Measurements from ENCODE around the gene DNAH6.
"Not testable (repeated sequence)": the region's sequence is repeated elsewhere in the genome, so short reads cannot be mapped to it uniquely, and the experiment has no call there.

The DNAH6 gene

DNA sequence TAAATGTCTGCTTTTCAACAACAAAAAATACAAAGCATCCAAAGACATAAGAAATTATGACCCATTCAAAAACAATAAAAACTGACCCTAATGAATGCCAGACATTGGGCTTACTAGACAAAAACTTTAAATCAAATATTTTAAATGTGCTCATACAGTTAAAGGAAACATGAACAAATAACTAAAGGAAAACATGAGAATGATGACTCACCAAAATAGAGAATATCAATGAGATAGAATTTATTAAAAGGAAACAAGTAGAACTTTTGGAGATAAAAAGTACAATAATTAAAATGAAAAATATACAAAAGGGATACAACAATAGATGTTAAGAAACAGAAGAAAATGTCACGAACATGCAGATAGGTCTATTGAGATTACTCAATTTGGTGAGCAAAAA, 254.0 kb downstream of the DNAH6 start:
- Histone ChIP-seq H3K36me3 (ENCODE audit: control insufficient read depth in 1 of 2, insufficient read depth in 2 of 2, low read length in 2 of 2) (no peaks in the 10 kb centered on the region), H3K79me2 (ENCODE audit: control insufficient read depth, insufficient read depth, low read length, poor library complexity) (no peaks in the 10 kb centered on the region), H3K79me1 (ENCODE audit: low read length) (no peaks in the 10 kb centered on the region), H3K18ac (ENCODE audit: low read length) (no peak overlapping the region), H2AFZ (ENCODE audit: insufficient read depth, low read length, poor library complexity) (no peak overlapping the region), H3K4me3 (ENCODE audit: low read depth, low read length) (no peak overlapping the region), H3K9me3 (ENCODE audit: insufficient read depth, low read depth, low read length) (no peaks in the 10 kb centered on the region), H2BK120ac (ENCODE audit: insufficient read depth, low read length, poor library complexity) (no peak overlapping the region), H3K4me1 (ENCODE audit: control insufficient read depth in 1 of 2, insufficient read depth in 2 of 2, low read length in 2 of 2) (no peaks in the 10 kb centered on the region), H2BK5ac (ENCODE audit: low read depth, low read length, poor library complexity) (no peak overlapping the region), H2BK12ac (ENCODE audit: low read length) (no peak overlapping the region), H3K27me3 (ENCODE audit: insufficient read depth, low read length) (no peaks in the 10 kb centered on the region), H4K8ac (ENCODE audit: low read depth, low read length) (no peak overlapping the region), H3K4me2 (ENCODE audit: low read length) (no peak overlapping the region), H3K14ac (ENCODE audit: low read length) (no peak overlapping the region), H3K23ac (ENCODE audit: low read length) (no peak overlapping the region), H3K9ac (ENCODE audit: low read length) (no peak overlapping the region), H3K27ac (ENCODE audit: low read depth, low read length) (no peak overlapping the region), H4K12ac (ENCODE audit: low read depth, low read length) (no peak overlapping the region), H4K91ac (ENCODE audit: low read depth, low read length) (no peak overlapping the region), H3K4ac (ENCODE audit: low read depth, low read length) (no peak overlapping the region), H2AK5ac (ENCODE audit: low read length) (no peak overlapping the region)
- no CpG with 5 or more reads among the region's 1 CpG for WGBS (ENCODE audit: extremely low coverage, insufficient coverage, insufficient read length)
- no peak for DNase-seq

DNA sequence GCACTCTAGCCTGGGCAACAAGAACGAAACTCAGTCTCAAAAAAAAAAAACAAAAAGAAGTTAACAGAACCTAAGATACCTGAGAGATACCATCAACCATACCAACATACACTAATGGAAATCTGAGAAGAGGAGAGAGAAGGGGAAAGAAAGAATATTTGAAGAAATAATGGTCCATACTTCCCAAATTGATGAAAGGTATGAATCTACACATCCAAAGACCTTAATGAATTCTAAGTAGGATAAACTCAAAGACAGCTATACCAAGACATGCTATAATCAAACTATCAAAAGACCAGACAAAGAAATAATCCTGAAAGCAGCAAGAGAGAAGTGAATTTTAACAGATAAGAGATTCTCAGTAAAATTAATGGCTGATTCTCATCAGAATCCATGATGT, 255.0 kb downstream of the DNAH6 start:
- Histone ChIP-seq H2AK5ac (ENCODE audit: low read length) (no peak overlapping the region), H3K14ac (ENCODE audit: low read length) (no peak overlapping the region)

DNA sequence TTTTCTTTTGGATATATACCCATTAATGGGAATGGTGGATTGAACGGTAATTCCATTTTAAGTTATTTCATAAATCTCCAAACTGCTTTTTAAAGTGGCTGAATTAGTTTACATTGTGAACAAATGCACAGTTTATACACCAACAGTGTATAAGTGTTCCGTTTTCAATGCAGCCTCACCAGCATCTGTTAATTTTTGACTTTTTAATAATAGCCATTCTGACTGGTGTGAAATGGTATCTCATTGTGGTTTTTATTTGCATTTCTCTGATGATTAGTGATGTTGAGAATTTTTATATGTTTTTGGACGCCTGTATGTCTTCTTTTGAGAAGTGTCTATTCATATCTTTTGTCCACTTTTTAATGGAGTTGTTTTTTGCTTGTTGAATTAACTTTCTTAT, 257.3 kb downstream of the DNAH6 start:
- not testable (repeated sequence) for H3K79me2 ChIP-seq (ENCODE audit: control insufficient read depth, insufficient read depth, low read length, poor library complexity); H3K4me3 ChIP-seq (ENCODE audit: low read depth, low read length); H4K8ac ChIP-seq (ENCODE audit: low read depth, low read length); H4K12ac ChIP-seq (ENCODE audit: low read depth, low read length); H3K9me3 ChIP-seq (ENCODE audit: insufficient read depth, low read depth, low read length); H3K9ac ChIP-seq (ENCODE audit: low read length); H3K23ac ChIP-seq (ENCODE audit: low read length); H4K91ac ChIP-seq (ENCODE audit: low read depth, low read length); H3K4me1 ChIP-seq (ENCODE audit: control insufficient read depth in 1 of 2, insufficient read depth in 2 of 2, low read length in 2 of 2); DNase-seq; H3K36me3 ChIP-seq (ENCODE audit: control insufficient read depth in 1 of 2, insufficient read depth in 2 of 2, low read length in 2 of 2); H3K27ac ChIP-seq (ENCODE audit: low read depth, low read length); H2BK5ac ChIP-seq (ENCODE audit: low read depth, low read length, poor library complexity); H3K27me3 ChIP-seq (ENCODE audit: insufficient read depth, low read length); H3K18ac ChIP-seq (ENCODE audit: low read length); H2BK12ac ChIP-seq (ENCODE audit: low read length); H3K14ac ChIP-seq (ENCODE audit: low read length); H3K4me2 ChIP-seq (ENCODE audit: low read length); H2AK5ac ChIP-seq (ENCODE audit: low read length); H2AFZ ChIP-seq (ENCODE audit: insufficient read depth, low read length, poor library complexity); H3K79me1 ChIP-seq (ENCODE audit: low read length); H3K4ac ChIP-seq (ENCODE audit: low read depth, low read length); H2BK120ac ChIP-seq (ENCODE audit: insufficient read depth, low read length, poor library complexity)
- WGBS (ENCODE audit: extremely low coverage, insufficient coverage, insufficient read length): no CpG with 5 or more reads among the region's 3 CpGs

More for the DNA sequence above, 255.0 kb downstream of the DNAH6 start:
- no CpG with 5 or more reads among the region's 1 CpG for WGBS (ENCODE audit: extremely low coverage, insufficient coverage, insufficient read length)
- Histone ChIP-seq H4K8ac (ENCODE audit: low read depth, low read length) (no peak overlapping the region), H3K4me2 (ENCODE audit: low read length) (no peak overlapping the region), H3K79me2 (ENCODE audit: control insufficient read depth, insufficient read depth, low read length, poor library complexity) (no peaks in the 10 kb centered on the region), H3K9ac (ENCODE audit: low read length) (no peak overlapping the region), H3K36me3 (ENCODE audit: control insufficient read depth in 1 of 2, insufficient read depth in 2 of 2, low read length in 2 of 2) (no peaks in the 10 kb centered on the region), H3K18ac (ENCODE audit: low read length) (no peak overlapping the region), H3K4ac (ENCODE audit: low read depth, low read length) (no peak overlapping the region), H3K27ac (ENCODE audit: low read depth, low read length) (no peak overlapping the region), H3K79me1 (ENCODE audit: low read length) (no peaks in the 10 kb centered on the region), H3K4me3 (ENCODE audit: low read depth, low read length) (no peak overlapping the region), H3K27me3 (ENCODE audit: insufficient read depth, low read length) (no peaks in the 10 kb centered on the region), H3K23ac (ENCODE audit: low read length) (no peak overlapping the region), H2BK12ac (ENCODE audit: low read length) (no peak overlapping the region), H4K12ac (ENCODE audit: low read depth, low read length) (no peak overlapping the region), H3K9me3 (ENCODE audit: insufficient read depth, low read depth, low read length) (no peaks in the 10 kb centered on the region), H2BK120ac (ENCODE audit: insufficient read depth, low read length, poor library complexity) (no peak overlapping the region), H2BK5ac (ENCODE audit: low read depth, low read length, poor library complexity) (no peak overlapping the region), H4K91ac (ENCODE audit: low read depth, low read length) (no peak overlapping the region), H2AFZ (ENCODE audit: insufficient read depth, low read length, poor library complexity) (no peak overlapping the region), H3K4me1 (ENCODE audit: control insufficient read depth in 1 of 2, insufficient read depth in 2 of 2, low read length in 2 of 2) (no peaks in the 10 kb centered on the region)
- DNase-seq: no peak

DNA sequence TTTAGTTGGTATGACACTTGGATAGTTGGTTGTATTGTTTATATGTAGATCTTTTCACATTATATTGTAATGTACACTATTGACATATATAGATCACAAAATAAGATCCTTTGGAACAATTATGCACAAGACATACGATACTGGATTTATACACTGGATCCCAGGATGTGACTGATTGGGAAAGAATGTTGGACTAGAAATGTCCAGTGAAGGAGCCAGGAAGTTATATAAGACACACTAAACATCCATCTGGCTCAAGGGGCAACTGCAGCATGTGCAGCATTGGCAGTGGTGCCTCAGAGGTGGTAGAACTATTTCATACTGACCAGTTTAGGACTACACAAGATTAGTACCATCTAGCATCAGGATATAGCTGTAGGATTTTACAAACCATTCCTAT, 259.7 kb downstream of the DNAH6 start:
- H4K8ac ChIP-seq (ENCODE audit: low read depth, low read length): no peak overlapping the region
- no peak overlapping the region for H3K23ac ChIP-seq (ENCODE audit: low read length)
- H3K14ac ChIP-seq (ENCODE audit: low read length): no peak overlapping the region
- H3K9ac ChIP-seq (ENCODE audit: low read length): no peak overlapping the region
- no peak overlapping the region for H4K12ac ChIP-seq (ENCODE audit: low read depth, low read length)
- no peaks in the 10 kb centered on the region for H3K9me3 ChIP-seq (ENCODE audit: insufficient read depth, low read depth, low read length)
- H3K4ac ChIP-seq (ENCODE audit: low read depth, low read length): no peak overlapping the region
- no CpG with 5 or more reads among the region's 1 CpG for WGBS (ENCODE audit: extremely low coverage, insufficient coverage, insufficient read length)
- H2AK5ac ChIP-seq (ENCODE audit: low read length): no peak overlapping the region
- H3K79me1 ChIP-seq (ENCODE audit: low read length): no peaks in the 10 kb centered on the region
- H3K79me2 ChIP-seq (ENCODE audit: control insufficient read depth, insufficient read depth, low read length, poor library complexity): no peaks in the 10 kb centered on the region
- no peak overlapping the region for H2BK5ac ChIP-seq (ENCODE audit: low read depth, low read length, poor library complexity)
- H2BK120ac ChIP-seq (ENCODE audit: insufficient read depth, low read length, poor library complexity): no peak overlapping the region
- no peaks in the 10 kb centered on the region for H3K36me3 ChIP-seq (ENCODE audit: control insufficient read depth in 1 of 2, insufficient read depth in 2 of 2, low read length in 2 of 2)
- H3K4me3 ChIP-seq (ENCODE audit: low read depth, low read length): no peak overlapping the region
- H3K18ac ChIP-seq (ENCODE audit: low read length): no peak overlapping the region
- H2AFZ ChIP-seq (ENCODE audit: insufficient read depth, low read length, poor library complexity): no peak overlapping the region
- H3K4me1 ChIP-seq (ENCODE audit: control insufficient read depth in 1 of 2, insufficient read depth in 2 of 2, low read length in 2 of 2): no peaks in the 10 kb centered on the region
- H3K27ac ChIP-seq (ENCODE audit: low read depth, low read length): no peak overlapping the region
- no peak overlapping the region for H3K4me2 ChIP-seq (ENCODE audit: low read length)
- no peak overlapping the region for H2BK12ac ChIP-seq (ENCODE audit: low read length)
- DNase-seq: no peak
- H4K91ac ChIP-seq (ENCODE audit: low read depth, low read length): no peak overlapping the region
- no peaks in the 10 kb centered on the region for H3K27me3 ChIP-seq (ENCODE audit: insufficient read depth, low read length)

All from trophoblast cell (in vitro differentiated cells and primary cell).